Tibial nerve (tissue), 3 donors: Measurements from ENCODE around the gene WDR81.

Source experiments
- CTCF ChIP-seq, 5 experiments: fragments of 200-600 bp in 3 of 5; fragments of 450-650 bp in 2 of 5; sonication (generic) in 3 of 5; IDR thresholded peaks; one replicate each; pipeline ENCODE4 v1.5.1; 2016 to 2019; ENCODE audit warnings: antibody characterized with exemption in 5 of 5, mild to moderate bottlenecking in 3 of 5, moderate library complexity in 2 of 5
- POLR2A ChIP-seq, 2 donors: fragments of 450-650 bp; IDR thresholded peaks; one replicate each; pipeline ENCODE4 v1.6.1; 2017; ENCODE audit warnings: antibody characterized with exemption in 2 of 2, mild to moderate bottlenecking in 2 of 2, moderate library complexity in 2 of 2

GRCh38 chr17:1745513-1746020, 21.1 kb downstream of the WDR81 start:
- no peak for TF ChIP-seq CTCF (IDR thresholded peaks at IDR 0.05)
- TF ChIP-seq POLR2A (IDR thresholded peaks at IDR 0.05): no peak
